ENCODE data around the gene THRB. TPM values are rescaled to one million over a fixed set of nuclear protein-coding genes. Genes with fewer than 3 reads are reported as not detected.
A peak's percentile ranks its signal among the peaks of the same experiment; 100 is the strongest.

THRB gene
- total and polyA plus RNA-seq, 9 of the 15 experiments (the other 6 are each of a cell fraction or from before 2014, with no cell fraction given) = 1.7 to 14.9 (median 6.9) TPM

- 0 out of 2 replicates have a peak, but pooled peaks have one; percentile 12 for TF ChIP-seq RBM14 (IDR thresholded peaks at IDR 0.05; ENCODE audit: borderline replicate concordance, insufficient read depth, low read depth, low read length)
- TF ChIP-seq DNMT1 (IDR thresholded peaks at IDR 0.05) = no peak
- TF ChIP-seq, protein P1, sequence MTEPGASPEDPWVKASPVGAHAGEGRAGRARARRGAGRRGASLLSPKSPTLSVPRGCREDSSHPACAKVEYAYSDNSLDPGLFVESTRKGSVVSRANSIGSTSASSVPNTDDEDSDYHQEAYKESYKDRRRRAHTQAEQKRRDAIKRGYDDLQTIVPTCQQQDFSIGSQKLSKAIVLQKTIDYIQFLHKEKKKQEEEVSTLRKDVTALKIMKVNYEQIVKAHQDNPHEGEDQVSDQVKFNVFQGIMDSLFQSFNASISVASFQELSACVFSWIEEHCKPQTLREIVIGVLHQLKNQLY (CRISPR knock-in tag; conservative IDR thresholded peaks at IDR 0.05) = no peak
- TF ChIP-seq TEAD1 (CRISPR knock-in tag; IDR thresholded peaks at IDR 0.05) = 0 out of 4 replicates have a peak, but pooled peaks of 1 of the 2 experiments have one; percentile 16
- TF ChIP-seq, protein P2, sequence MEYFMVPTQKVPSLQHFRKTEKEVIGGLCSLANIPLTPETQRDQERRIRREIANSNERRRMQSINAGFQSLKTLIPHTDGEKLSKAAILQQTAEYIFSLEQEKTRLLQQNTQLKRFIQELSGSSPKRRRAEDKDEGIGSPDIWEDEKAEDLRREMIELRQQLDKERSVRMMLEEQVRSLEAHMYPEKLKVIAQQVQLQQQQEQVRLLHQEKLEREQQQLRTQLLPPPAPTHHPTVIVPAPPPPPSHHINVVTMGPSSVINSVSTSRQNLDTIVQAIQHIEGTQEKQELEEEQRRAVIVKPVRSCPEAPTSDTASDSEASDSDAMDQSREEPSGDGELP (CRISPR knock-in tag; IDR thresholded peaks at IDR 0.05; ENCODE audit: borderline replicate concordance) = no peak; the same call in none of the 2 replicates
- TF ChIP-seq KLF16 (IDR thresholded peaks at IDR 0.05) = 0 out of 2 replicates have a peak, but pooled peaks have one; percentile 0
- peak; percentile 77 for TF ChIP-seq POLR2G (IDR thresholded peaks at IDR 0.05; ENCODE audit: low read depth, low read length)
- TF ChIP-seq EGR1 (conservative IDR thresholded peaks at IDR 0.05) = 0 out of 2 replicates have a peak, but pooled peaks have one; percentile 5
- TF ChIP-seq, protein P3, sequence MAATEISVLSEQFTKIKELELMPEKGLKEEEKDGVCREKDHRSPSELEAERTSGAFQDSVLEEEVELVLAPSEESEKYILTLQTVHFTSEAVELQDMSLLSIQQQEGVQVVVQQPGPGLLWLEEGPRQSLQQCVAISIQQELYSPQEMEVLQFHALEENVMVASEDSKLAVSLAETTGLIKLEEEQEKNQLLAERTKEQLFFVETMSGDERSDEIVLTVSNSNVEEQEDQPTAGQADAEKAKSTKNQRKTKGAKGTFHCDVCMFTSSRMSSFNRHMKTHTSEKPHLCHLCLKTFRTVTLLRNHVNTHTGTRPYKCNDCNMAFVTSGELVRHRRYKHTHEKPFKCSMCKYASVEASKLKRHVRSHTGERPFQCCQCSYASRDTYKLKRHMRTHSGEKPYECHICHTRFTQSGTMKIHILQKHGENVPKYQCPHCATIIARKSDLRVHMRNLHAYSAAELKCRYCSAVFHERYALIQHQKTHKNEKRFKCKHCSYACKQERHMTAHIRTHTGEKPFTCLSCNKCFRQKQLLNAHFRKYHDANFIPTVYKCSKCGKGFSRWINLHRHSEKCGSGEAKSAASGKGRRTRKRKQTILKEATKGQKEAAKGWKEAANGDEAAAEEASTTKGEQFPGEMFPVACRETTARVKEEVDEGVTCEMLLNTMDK (IDR thresholded peaks at IDR 0.05; ENCODE audit: borderline replicate concordance, insufficient read depth, low read depth, low read length, poor library complexity, severe bottlenecking) = peak; percentile 66
- TF ChIP-seq ZNF175 (CRISPR knock-in tag; IDR thresholded peaks at IDR 0.05; ENCODE audit: low read depth) = peak; percentile 55; the same call in 1 of the 2 replicates
- 0 out of 4 replicates have a peak, but pooled peaks of 1 of the 2 experiments have one; percentile 3 for TF ChIP-seq TRIM24 (IDR thresholded peaks at IDR 0.05)
- TF ChIP-seq, protein P4, sequence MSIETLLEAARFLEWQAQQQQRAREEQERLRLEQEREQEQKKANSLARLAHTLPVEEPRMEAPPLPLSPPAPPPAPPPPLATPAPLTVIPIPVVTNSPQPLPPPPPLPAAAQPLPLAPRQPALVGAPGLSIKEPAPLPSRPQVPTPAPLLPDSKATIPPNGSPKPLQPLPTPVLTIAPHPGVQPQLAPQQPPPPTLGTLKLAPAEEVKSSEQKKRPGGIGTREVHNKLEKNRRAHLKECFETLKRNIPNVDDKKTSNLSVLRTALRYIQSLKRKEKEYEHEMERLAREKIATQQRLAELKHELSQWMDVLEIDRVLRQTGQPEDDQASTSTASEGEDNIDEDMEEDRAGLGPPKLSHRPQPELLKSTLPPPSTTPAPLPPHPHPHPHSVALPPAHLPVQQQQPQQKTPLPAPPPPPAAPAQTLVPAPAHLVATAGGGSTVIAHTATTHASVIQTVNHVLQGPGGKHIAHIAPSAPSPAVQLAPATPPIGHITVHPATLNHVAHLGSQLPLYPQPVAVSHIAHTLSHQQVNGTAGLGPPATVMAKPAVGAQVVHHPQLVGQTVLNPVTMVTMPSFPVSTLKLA (conservative IDR thresholded peaks at IDR 0.05) = 0 out of 4 replicates have a peak, but pooled peaks have one; percentile 1 to 4
- no peak for TF ChIP-seq ATF6 (CRISPR knock-in tag; IDR thresholded peaks at IDR 0.05)
- no peak for TF ChIP-seq KDM5B (IDR thresholded peaks at IDR 0.05; ENCODE audit: insufficient replicate concordance, low read depth, low read length)
- peak; percentile 63 for TF ChIP-seq FUS (optimal IDR thresholded peaks at IDR 0.05; ENCODE audit: low read depth, low read length)
- TF ChIP-seq, protein P5, sequence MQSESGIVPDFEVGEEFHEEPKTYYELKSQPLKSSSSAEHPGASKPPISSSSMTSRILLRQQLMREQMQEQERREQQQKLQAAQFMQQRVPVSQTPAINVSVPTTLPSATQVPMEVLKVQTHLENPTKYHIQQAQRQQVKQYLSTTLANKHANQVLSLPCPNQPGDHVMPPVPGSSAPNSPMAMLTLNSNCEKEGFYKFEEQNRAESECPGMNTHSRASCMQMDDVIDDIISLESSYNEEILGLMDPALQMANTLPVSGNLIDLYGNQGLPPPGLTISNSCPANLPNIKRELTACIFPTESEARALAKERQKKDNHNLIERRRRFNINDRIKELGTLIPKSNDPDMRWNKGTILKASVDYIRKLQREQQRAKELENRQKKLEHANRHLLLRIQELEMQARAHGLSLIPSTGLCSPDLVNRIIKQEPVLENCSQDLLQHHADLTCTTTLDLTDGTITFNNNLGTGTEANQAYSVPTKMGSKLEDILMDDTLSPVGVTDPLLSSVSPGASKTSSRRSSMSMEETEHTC (IDR thresholded peaks at IDR 0.05) = no peak
- TF ChIP-seq TARDBP (IDR thresholded peaks at IDR 0.05) = no peak
Observed at GRCh38 chr3:24494618-24495325, at the start of gene THRB (continued).

Data from K562 (cell line).